D721Med (cell line): ENCODE results near the gene VPS29.

ENCODE experiments used
- DNase-seq: peaks from one replicate; pipeline ENCODE4 v3.0.0; 2011; ENCODE audit warnings: low spot score; ENCODE audit not compliant: insufficient read length
- FAIRE-seq: peaks from 2 replicates; lab custom pipeline; 2011; peaks lifted over from hg19 to GRCh38; lab: Jason Lieb, UNC
- CTCF ChIP-seq: IDR thresholded peaks from 2 replicates; pipeline ENCODE4 v1.5.1; 2012; ENCODE audit warnings: mild to moderate bottlenecking, control low read depth; ENCODE audit not compliant: insufficient read depth; ENCODE audit errors: missing control alignments

The VPS29 gene

GRCh38 chr12:110543965-110544364, 42.1 kb upstream of the VPS29 start:
- FAIRE-seq = no peak

GRCh38 chr12:110543252-110543959, 41.5 kb upstream of the VPS29 start:
- DNase-seq = no peak
- FAIRE-seq = no peak

More at GRCh38 chr12:110543965-110544364, 42.1 kb upstream of the VPS29 start:
- no peak for TF ChIP-seq CTCF
- DNase-seq = no peak

GRCh38 chr12:110540048-110540447, 38.1 kb upstream of the VPS29 start:
- no peak for TF ChIP-seq CTCF
- FAIRE-seq = no peak
- DNase-seq = no peak

More at GRCh38 chr12:110543252-110543959, 41.5 kb upstream of the VPS29 start:
- TF ChIP-seq CTCF = no peak

- no peak for TF ChIP-seq CTCF
- no peak for FAIRE-seq
- no peak for DNase-seq
These were observed 37.1 kb upstream of the VPS29 start for GRCh38 chr12:110538869-110539622.

- TF ChIP-seq CTCF = no peak
- FAIRE-seq (no peak), DNase-seq (no peak)
These were observed 35.9 kb upstream of the VPS29 start for GRCh38 chr12:110537605-110538409.

GRCh38 chr12:110536834-110537604, 35.1 kb upstream of the VPS29 start:
- TF ChIP-seq CTCF = no peak
- DNase-seq = no peak
- no peak for FAIRE-seq
